GM12878 (cell line): ENCODE results near the gene POLR1G. TPM values are rescaled to one million over a fixed set of nuclear protein-coding genes. Genes with fewer than 3 reads are reported as not detected.

Experiments
- ATAC-seq: fragments of 200-7000 bp; cut with Tn5 transposase; 3 replicates; pipeline ENCODE4 v1.9.1; 2020; ENCODE audit warnings: mild to moderate bottlenecking, moderate library complexity
- BruUV-seq: library from RNA; stranded (reverse); fragments of 400-500 nt; replicated peaks from 2 replicates; lab custom pipeline; 2021; lab: Mats Ljungman, UMichigan
- CTCF ChIA-PET: fragments of 300-600 bp; sonication (Branson Sonifier 250); formaldehyde crosslinking; extraction: SDS; loops from one replicate; lab custom pipeline; 2021; ENCODE audit warnings: inconsistent platforms; lab: Yijun Ruan, JAX
- POLR2A ChIA-PET: fragments of 350-600 bp; formaldehyde crosslinking; extraction: SDS; loops from one replicate; lab custom pipeline; 2021; ENCODE audit warnings: inconsistent platforms; lab: Charles Lee
- RAD21 ChIA-PET: fragments of 300-600 bp; sonication (Branson Sonifier 250); formaldehyde crosslinking; loops from one replicate; lab custom pipeline; 2023; ENCODE audit warnings: antibody characterized with exemption; ENCODE audit not compliant: unreplicated experiment; lab: Charles Lee
- SMC1A ChIA-PET: fragments of 300-600 bp; sonication (Branson Sonifier 250); formaldehyde crosslinking; loops from one replicate; lab custom pipeline; 2023; ENCODE audit not compliant: unreplicated experiment, uncharacterized antibody; lab: Charles Lee
- DNase-seq: peaks from one replicate; pipeline ENCODE4 v3.0.0-alpha.2; 2011; ENCODE audit warnings: low read depth, low spot score
- FAIRE-seq: peaks from 3 replicates; lab custom pipeline; 2011; peaks lifted over from hg19 to GRCh38; lab: Jason Lieb, UNC
- H2AFZ ChIP-seq: 2 replicates; pipeline ENCODE4 v1.6.0; 2011; ENCODE audit warnings: low read depth, low read length, control low read depth; ENCODE audit not compliant: control insufficient read depth
- H3K27ac ChIP-seq: 2 replicates; pipeline ENCODE4 v1.5.1; 2011; ENCODE audit warnings: control low read depth; ENCODE audit not compliant: control insufficient read depth, insufficient read depth
- H3K27me3 ChIP-seq, 2 experiments: replicated peaks in 1 of 2; 2 replicates each; pipeline versions ENCODE4 v1.6.0 to v1.6.1; 2011; ENCODE audit warnings: low read length in 1 of 2; ENCODE audit not compliant: control insufficient read depth in 2 of 2, insufficient read depth in 2 of 2
- H3K36me3 ChIP-seq, 2 experiments: 2 replicates each; pipeline ENCODE4 v1.5.1; 2011; ENCODE audit warnings: low read length in 1 of 2; ENCODE audit not compliant: control insufficient read depth in 2 of 2, insufficient read depth in 2 of 2
- H3K4me1 ChIP-seq: 2 replicates; pipeline ENCODE4 v1.6.1; 2011; ENCODE audit warnings: mild to moderate bottlenecking, low read length, moderate library complexity, mixed read lengths; ENCODE audit not compliant: control insufficient read depth, insufficient read depth
- H3K4me2 ChIP-seq: 2 replicates; pipeline ENCODE4 v1.6.0; 2011; ENCODE audit warnings: control low read depth; ENCODE audit not compliant: control insufficient read depth, insufficient read depth
- H3K4me3 ChIP-seq: fragments of 200-600 bp; sonication (generic); 2 replicates; pipeline ENCODE4 v1.5.1; 2016
- H3K79me2 ChIP-seq: 2 replicates; pipeline ENCODE4 v1.6.0; 2011; ENCODE audit warnings: low read length; ENCODE audit not compliant: control insufficient read depth, insufficient read depth
- H3K9ac ChIP-seq: 2 replicates; pipeline ENCODE4 v1.8.0; 2011; ENCODE audit warnings: low read length, control low read depth, mixed read lengths; ENCODE audit not compliant: control insufficient read depth, insufficient read depth
- H3K9me3 ChIP-seq: replicated peaks from 3 replicates; pipeline ENCODE4 v1.5.1; 2011; ENCODE audit warnings: mild to moderate bottlenecking, low read length; ENCODE audit not compliant: control insufficient read depth, insufficient read depth
- H4K20me1 ChIP-seq: 2 replicates; pipeline ENCODE4 v1.6.0; 2011; ENCODE audit not compliant: control insufficient read depth, insufficient read depth
- CEBPZ ChIP-seq: fragments of 150-350 bp; IDR thresholded peaks from 2 replicates; pipeline ENCODE4 v1.6.1; 2016; ENCODE audit warnings: low read depth, low read length
- EZH2 ChIP-seq: IDR thresholded peaks from 2 replicates; pipeline ENCODE4 v1.6.1; 2012; ENCODE audit warnings: low read depth, mild to moderate bottlenecking, control low read depth, inconsistent platforms, low read length, borderline replicate concordance; ENCODE audit not compliant: control insufficient read depth
- HSF1 ChIP-seq: fragments of 150-350 bp; IDR thresholded peaks from 2 replicates; pipeline ENCODE4 v1.6.1; 2014; ENCODE audit warnings: mild to moderate bottlenecking, low read depth, low read length
- IKZF2 ChIP-seq, 2 experiments: fragments of 450-650 bp; IDR thresholded peaks; 2 replicates each; pipeline ENCODE4 v1.6.1; 2017; ENCODE audit warnings: mild to moderate bottlenecking in 2 of 2, moderate library complexity in 2 of 2
- KDM1A ChIP-seq: fragments of 200-600 bp; sonication (generic); IDR thresholded peaks from 2 replicates; pipeline ENCODE4 v1.6.1; 2016; ENCODE audit warnings: borderline replicate concordance
- MAX ChIP-seq: IDR thresholded peaks from 2 replicates; pipeline ENCODE4 v1.6.1; 2012; ENCODE audit warnings: low read depth, low read length, improper control_type of control experiment
- NR2C2 ChIP-seq: IDR thresholded peaks from 2 replicates; pipeline ENCODE4 v1.6.1; 2011; ENCODE audit warnings: borderline replicate concordance, low read depth; ENCODE audit not compliant: control insufficient read depth, insufficient read length
- SUPT20H ChIP-seq: IDR thresholded peaks from 2 replicates; pipeline ENCODE4 v1.6.1; 2011; ENCODE audit warnings: low read depth, mild to moderate bottlenecking, low read length, moderate library complexity, borderline replicate concordance; ENCODE audit not compliant: control insufficient read depth
- WRNIP1 ChIP-seq: IDR thresholded peaks from 2 replicates; pipeline ENCODE4 v1.6.1; 2011; ENCODE audit warnings: low read depth, low read length, improper control_type of control experiment, borderline replicate concordance
- ZZZ3 ChIP-seq: IDR thresholded peaks from 2 replicates; pipeline ENCODE4 v1.6.1; 2011; ENCODE audit warnings: low read depth; ENCODE audit not compliant: control insufficient read depth, insufficient read length
- WGBS: methylation state at CpG from one replicate; pipeline ENCODE4 v1.1.6; 2016; ENCODE audit warnings: low lambda C conversion rate; ENCODE audit not compliant: insufficient replicate concordance, insufficient coverage; ENCODE audit errors: missing lambda C conversion rate; 5-methylcytosine and 5-hydroxymethylcytosine counted together
- in situ Hi-C: fragments of 300-500 bp; cut with MboI; formaldehyde crosslinking; loops from 9 replicates; pipeline ENCODE4 v1.14.3; 2018; ENCODE audit warnings: mixed read lengths
- intact Hi-C: fragments of 100-400 bp; cut with micrococcal nuclease; formaldehyde crosslinking; loops from one replicate; pipeline ENCODE4 v1.14.2; 2022; ENCODE audit not compliant: unreplicated experiment
- polyA plus RNA-seq, 11 experiments: library from polyadenylated mRNA; depleted of rRNA in 4 of 11; unstranded in 6 of 11; stranded (reverse) in 5 of 11; fragments of >200 nt; fragmentation: Nextera tagmentation in 4 of 11; fragmentation: Illumina TruSeq in 1 of 11; extraction: Ambion mirVana in 4 of 11; extraction: Trizol in 1 of 11; gene quantifications; 1 replicate in 1 of 11; 2 replicates in 10 of 11; pipeline versions ENCODE4 v1.2.1 to v1.2.3, GENCODE V29; 2011 to 2016; ENCODE audit warnings: inconsistent platforms in 2 of 11, missing spikeins in 2 of 11, low read depth in 1 of 11
- total RNA-seq, 4 experiments: library from RNA; depleted of rRNA in 3 of 4; stranded (reverse); fragments of >200 nt in 3 of 4; fragmentation: Illumina TruSeq in 1 of 4; extraction: Trizol in 1 of 4; gene quantifications; 2 replicates each; pipeline versions ENCODE4 v1.2.1 to v1.2.3, GENCODE V29; 2013 to 2021

Gene POLR1G
- total and polyA plus RNA-seq, 10 of the 15 experiments (the other 5 are each of a cell fraction or from before 2014, with no cell fraction given) = 2.0 to 30.9 (median 20.5) TPM

DNA sequence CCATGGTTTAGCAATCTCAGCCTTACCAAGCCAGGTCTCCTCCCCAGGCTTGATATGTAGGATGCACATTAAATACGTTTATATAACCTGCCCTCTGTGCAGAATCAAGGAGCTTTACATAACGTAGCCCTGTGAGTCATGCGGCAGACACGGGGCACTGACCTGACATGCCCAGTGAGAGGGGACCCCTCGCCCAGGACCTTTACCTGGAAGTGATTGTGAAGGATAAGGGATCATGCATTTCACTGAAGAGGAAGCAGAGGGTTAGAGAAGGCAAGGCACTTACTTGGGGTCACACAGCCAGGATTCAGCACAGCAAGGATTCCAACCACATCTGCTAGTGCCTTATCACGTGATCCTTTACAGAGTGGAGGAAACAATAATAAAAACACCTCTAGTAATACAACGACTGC lies 42.4 kb downstream of the POLR1G start:
- ChIA-PET POLR2A (interaction anchor here (1.2 to 1.4 kb wide), 3 partner anchors 18 to 30 kb away, joined by 3 to 8 read pairs (median 5); no protein-coding TSS in a partner anchor), SMC1A (interaction anchor here (2.0 to 6.0 kb wide), 2 partner anchors 19 to 30 kb away, joined by 15 to 52 read pairs; partner anchors contain the start of gene FOSB), CTCF (interaction anchor here (1.1 to 6.4 kb wide), 7 partner anchors 10 to 46 kb away, joined by 3 to 176 read pairs (median 12); partner anchors contain the start of genes ERCC1 and FOSB), RAD21 (interaction anchor here (1.7 to 4.2 kb wide), 3 partner anchors 18 to 37 kb away, joined by 5 to 25 read pairs (median 6); no protein-coding TSS in a partner anchor)
- 70% methylated on average over 7 of the region's 7 CpGs for WGBS
- Histone ChIP-seq H3K4me1 (peaks cover 28% of the 10 kb centered on the region), H3K27ac (no peak overlapping the region), H3K4me3 (no peak overlapping the region), H3K36me3 (no peaks in the 10 kb centered on the region), H3K4me2 (no peak overlapping the region), H2AFZ (no peak overlapping the region), H3K9me3 (no peaks in the 10 kb centered on the region), H3K27me3 (no peaks in the 10 kb centered on the region), H4K20me1 (no peaks in the 10 kb centered on the region), H3K9ac (no peak overlapping the region), H3K79me2 (peaks cover 3% of the 10 kb centered on the region; the same call in 1 of the 2 replicates)
- TF ChIP-seq ZZZ3 (no peak), WRNIP1 (no peak), EZH2 (no peak), KDM1A (no peak), IKZF2 (IDR thresholded peaks at IDR 0.05) (no peak), NR2C2 (no peak), SUPT20H (no peak), MAX (no peak), CEBPZ (no peak), HSF1 (no peak)
- BruUV-seq = no TSS peak
- in situ Hi-C loops (no loop called here), intact Hi-C loops (no loop called here)
- DNase-seq = no peak
- no peak for FAIRE-seq
- no peak for ATAC-seq
